ENCODE measurements around the gene SLC30A10. TPM values are rescaled to one million over a fixed set of nuclear protein-coding genes. Genes with fewer than 3 reads are reported as not detected.
A peak's percentile ranks its signal among the peaks of the same experiment; 100 is the strongest.
"Not testable (repeated sequence)": the region's sequence is repeated elsewhere in the genome, so short reads cannot be mapped to it uniquely, and the experiment has no call there.

The SLC30A10 gene
- total RNA-seq, 2 donors from 2014 or later: not detected

DNA sequence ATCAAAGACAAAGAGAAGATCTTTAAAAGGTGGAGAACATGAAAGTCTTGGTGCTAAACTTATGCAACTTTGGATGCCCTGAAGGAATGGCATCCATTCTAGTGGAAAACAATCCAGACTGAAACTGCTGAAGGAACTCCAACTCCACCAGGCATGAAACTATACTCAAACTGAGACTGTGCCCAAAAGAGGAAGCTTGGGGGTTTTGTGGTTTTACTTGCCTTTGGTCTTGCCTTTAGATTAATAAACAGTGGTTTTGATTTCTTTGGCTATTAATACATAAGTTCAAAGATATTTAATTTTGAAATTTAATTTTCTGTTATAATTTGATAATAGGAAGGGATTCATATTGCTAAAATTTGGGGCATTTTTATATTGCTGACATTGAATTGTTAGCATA is 17.4 kb upstream of the SLC30A10 start:
- H3K27ac Mint-ChIP-seq: no peak overlapping the region
- H3K36me3 Mint-ChIP-seq (ENCODE audit: low read depth): no peaks in the 10 kb centered on the region
- H3K4me1 Mint-ChIP-seq: no peaks in the 10 kb centered on the region
- H3K4me3 Mint-ChIP-seq: no peak overlapping the region
- H3K27me3 Mint-ChIP-seq: peaks cover 14% of the 10 kb centered on the region
- ATAC-seq (replicated peaks): no peak
- no peaks in the 10 kb centered on the region for H3K9me3 Mint-ChIP-seq

- no peaks in the 10 kb centered on the region for H3K36me3 Mint-ChIP-seq (ENCODE audit: low read depth)
- peaks cover 40% of the 10 kb centered on the region for H3K27me3 Mint-ChIP-seq
- no peak overlapping the region for H3K4me3 Mint-ChIP-seq
- no peak overlapping the region for H3K27ac Mint-ChIP-seq
- ATAC-seq (replicated peaks): no peak
- H3K9me3 Mint-ChIP-seq: no peaks in the 10 kb centered on the region
- H3K4me1 Mint-ChIP-seq: no peaks in the 10 kb centered on the region
Observed at GRCh38 chr1:219941179-219942118, 13.1 kb upstream of the SLC30A10 start.

- Mint-ChIP-seq H3K4me1 (no peaks in the 10 kb centered on the region), H3K9me3 (no peaks in the 10 kb centered on the region), H3K27ac (no peak overlapping the region), H3K27me3 (peaks cover 40% of the 10 kb centered on the region), H3K4me3 (no peak overlapping the region), H3K36me3 (ENCODE audit: low read depth) (no peaks in the 10 kb centered on the region)
- ATAC-seq (replicated peaks): no peak
Observed at GRCh38 chr1:219940707-219941106, 12.3 kb upstream of the SLC30A10 start.

- Mint-ChIP-seq H3K4me1 (no peaks in the 10 kb centered on the region), H3K27me3 (peaks cover 30% of the 10 kb centered on the region), H3K27ac (no peak overlapping the region), H3K36me3 (ENCODE audit: low read depth) (no peaks in the 10 kb centered on the region), H3K9me3 (no peaks in the 10 kb centered on the region), H3K4me3 (no peak overlapping the region)
- ATAC-seq (replicated peaks): no peak
Observed at GRCh38 chr1:219938706-219939105, 10.3 kb upstream of the SLC30A10 start.

DNA sequence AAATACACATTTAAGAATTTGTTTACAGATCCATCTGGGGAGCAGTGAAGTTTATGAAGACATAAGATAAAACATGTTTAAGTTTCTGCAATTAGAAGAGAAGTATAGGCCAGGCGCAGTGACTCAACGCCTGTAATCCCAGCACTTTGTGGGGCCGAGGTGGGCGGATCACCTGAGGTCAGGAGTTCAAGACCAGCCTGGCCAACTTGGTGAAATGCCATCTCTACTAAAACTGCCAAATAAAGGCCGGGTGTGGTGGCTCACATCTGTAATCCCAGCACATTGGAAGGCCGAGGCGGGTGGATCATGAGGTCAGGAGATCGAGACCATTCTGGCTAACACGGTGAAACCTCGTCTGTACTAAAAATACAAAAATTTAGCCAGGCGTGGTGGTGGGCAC is 5.4 kb upstream of the SLC30A10 start:
- H3K4me3 Mint-ChIP-seq; H3K4me1 Mint-ChIP-seq; H3K36me3 Mint-ChIP-seq (ENCODE audit: low read depth); ATAC-seq (replicated peaks); H3K9me3 Mint-ChIP-seq; H3K27ac Mint-ChIP-seq: not testable (repeated sequence)
- H3K27me3 Mint-ChIP-seq: peaks cover 26% of the 10 kb centered on the region

DNA sequence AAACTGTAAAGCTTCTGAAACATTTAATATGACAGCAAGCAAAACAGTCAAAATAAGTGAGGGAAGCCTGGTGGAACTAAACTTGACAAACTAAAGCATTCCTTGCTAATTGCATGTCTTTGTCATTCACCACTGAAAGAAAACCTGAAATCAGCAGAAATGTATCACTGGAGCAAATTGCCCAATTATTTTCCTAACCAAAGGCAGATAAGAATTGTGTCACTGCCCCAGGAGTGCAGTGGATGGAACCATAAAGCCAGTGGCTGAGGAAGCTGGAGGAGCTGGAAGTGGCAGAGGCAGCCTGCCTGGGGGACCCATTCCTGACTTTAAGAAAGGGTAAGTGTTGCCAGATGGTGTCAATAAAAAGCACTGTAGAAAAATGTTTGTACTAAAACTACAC is 2.7 kb upstream of the SLC30A10 start:
- Mint-ChIP-seq H3K4me3 (no peak overlapping the region), H3K27ac (no peak overlapping the region), H3K36me3 (ENCODE audit: low read depth) (no peaks in the 10 kb centered on the region), H3K27me3 (peaks cover 30% of the 10 kb centered on the region), H3K9me3 (no peaks in the 10 kb centered on the region), H3K4me1 (no peaks in the 10 kb centered on the region)
- no peak for ATAC-seq (replicated peaks)

- no peaks in the 10 kb centered on the region for H3K36me3 Mint-ChIP-seq (ENCODE audit: low read depth)
- H3K27me3 Mint-ChIP-seq: peaks cover 31% of the 10 kb centered on the region
- no peak for ATAC-seq (replicated peaks)
- peak overlapping the region; percentile 17 for H3K4me3 Mint-ChIP-seq
- H3K9me3 Mint-ChIP-seq: no peaks in the 10 kb centered on the region
- no peak overlapping the region for H3K27ac Mint-ChIP-seq
- no peaks in the 10 kb centered on the region for H3K4me1 Mint-ChIP-seq
Observed at GRCh38 chr1:219928791-219929118, 398 bp upstream of the SLC30A10 start.

DNA sequence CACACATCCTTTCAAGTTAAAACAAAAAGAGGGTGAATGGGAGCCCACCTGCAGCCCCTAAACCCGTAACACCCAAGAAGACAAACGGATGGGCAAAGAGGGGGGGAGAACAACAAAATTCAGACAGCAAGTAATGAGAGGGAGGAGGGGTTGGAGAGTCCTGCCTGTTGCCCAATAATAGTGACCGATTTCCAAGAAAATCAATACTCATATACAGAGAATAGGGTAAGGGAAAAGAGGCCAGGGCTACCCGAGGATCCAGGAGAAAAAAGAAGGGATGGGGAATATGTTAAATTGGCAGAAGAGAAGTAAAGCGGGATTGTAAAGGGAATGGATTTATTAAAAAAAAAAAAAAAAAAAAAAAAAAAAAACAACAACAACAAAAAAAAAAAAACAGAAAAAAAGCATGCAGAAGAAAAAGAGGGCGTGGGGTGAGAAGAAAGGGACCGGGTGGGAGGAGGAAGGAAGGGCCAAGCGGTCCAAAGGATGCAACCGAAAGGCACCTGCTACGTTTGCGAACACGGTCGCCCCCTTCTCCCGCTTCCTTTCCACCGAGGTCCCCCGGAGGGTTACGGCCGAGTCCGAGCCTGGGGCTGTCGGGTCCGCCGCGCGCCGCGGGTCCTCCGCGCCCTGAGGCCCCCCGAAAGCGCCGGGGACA is 930 bp downstream of the SLC30A10 start:
- Mint-ChIP-seq H3K27me3 (peaks cover 36% of the 10 kb centered on the region), H3K4me1 (no peaks in the 10 kb centered on the region), H3K9me3 (no peaks in the 10 kb centered on the region), H3K27ac (no peak overlapping the region), H3K4me3 (peak overlapping the region; percentile 38), H3K36me3 (ENCODE audit: low read depth) (no peaks in the 10 kb centered on the region)
- ATAC-seq (replicated peaks): no peak

- H3K9me3 Mint-ChIP-seq: no peaks in the 10 kb centered on the region
- no peaks in the 10 kb centered on the region for H3K36me3 Mint-ChIP-seq (ENCODE audit: low read depth)
- ATAC-seq (replicated peaks): no peak
- H3K27ac Mint-ChIP-seq: no peak overlapping the region
- H3K4me3 Mint-ChIP-seq: no peak overlapping the region
- peaks cover 39% of the 10 kb centered on the region for H3K27me3 Mint-ChIP-seq
- H3K4me1 Mint-ChIP-seq: no peaks in the 10 kb centered on the region
Observed at GRCh38 chr1:219926363-219926998, 1.9 kb downstream of the SLC30A10 start.

DNA sequence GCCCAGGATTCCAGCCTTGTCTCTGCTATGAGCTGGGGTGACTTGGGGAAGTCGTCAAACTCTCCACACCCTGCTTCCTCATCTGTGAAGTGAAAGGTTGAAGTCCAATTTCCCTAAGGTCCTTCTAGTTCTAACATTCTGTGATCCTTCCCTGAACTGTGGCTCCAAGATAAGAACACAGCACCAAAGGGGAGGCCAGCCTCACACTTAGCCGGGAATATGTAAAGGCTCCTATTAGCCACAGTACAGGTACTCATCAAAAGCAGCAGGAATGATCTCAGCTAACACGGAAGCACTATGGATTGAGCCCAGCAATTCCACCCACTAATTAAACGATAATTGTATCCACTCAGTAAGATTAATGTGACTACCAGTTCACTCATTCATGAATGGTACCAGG is 4.0 kb downstream of the SLC30A10 start:
- Mint-ChIP-seq H3K4me1 (no peaks in the 10 kb centered on the region), H3K36me3 (ENCODE audit: low read depth) (no peaks in the 10 kb centered on the region), H3K4me3 (no peak overlapping the region), H3K27ac (no peak overlapping the region), H3K27me3 (peaks cover 31% of the 10 kb centered on the region), H3K9me3 (no peaks in the 10 kb centered on the region)
- no peak for ATAC-seq (replicated peaks)

GRCh38 chr1:219917851-219918466 is 10.4 kb downstream of the SLC30A10 start:
- Mint-ChIP-seq H3K36me3 (ENCODE audit: low read depth) (no peaks in the 10 kb centered on the region), H3K4me1 (no peaks in the 10 kb centered on the region), H3K27me3 (peaks cover 8% of the 10 kb centered on the region), H3K9me3 (no peaks in the 10 kb centered on the region), H3K4me3 (no peak overlapping the region), H3K27ac (no peak overlapping the region)
- no peak for ATAC-seq (replicated peaks)

- no peaks in the 10 kb centered on the region for H3K4me1 Mint-ChIP-seq
- H3K4me3 Mint-ChIP-seq: no peak overlapping the region
- no peak for ATAC-seq (replicated peaks)
- H3K36me3 Mint-ChIP-seq (ENCODE audit: low read depth): no peaks in the 10 kb centered on the region
- H3K9me3 Mint-ChIP-seq: no peaks in the 10 kb centered on the region
- H3K27me3 Mint-ChIP-seq: peaks cover 4% of the 10 kb centered on the region
- no peak overlapping the region for H3K27ac Mint-ChIP-seq
Observed at GRCh38 chr1:219917281-219917680, 11.1 kb downstream of the SLC30A10 start.

- Mint-ChIP-seq H3K27ac (no peak overlapping the region), H3K27me3 (no peaks in the 10 kb centered on the region), H3K36me3 (ENCODE audit: low read depth) (no peaks in the 10 kb centered on the region), H3K4me3 (no peak overlapping the region), H3K4me1 (no peaks in the 10 kb centered on the region), H3K9me3 (no peaks in the 10 kb centered on the region)
- ATAC-seq (replicated peaks): no peak
Observed at GRCh38 chr1:219916257-219916656, 12.1 kb downstream of the SLC30A10 start.

- ATAC-seq (replicated peaks): no peak
- no peak overlapping the region for H3K4me3 Mint-ChIP-seq
- no peaks in the 10 kb centered on the region for H3K9me3 Mint-ChIP-seq
- H3K36me3 Mint-ChIP-seq (ENCODE audit: low read depth): no peaks in the 10 kb centered on the region
- no peak overlapping the region for H3K27ac Mint-ChIP-seq
- H3K27me3 Mint-ChIP-seq: peaks cover 3% of the 10 kb centered on the region
- no peaks in the 10 kb centered on the region for H3K4me1 Mint-ChIP-seq
Observed at GRCh38 chr1:219913005-219913770, 15.2 kb downstream of the SLC30A10 start.
